ENCODE data around the gene FBXO3.

GRCh38 chr11:33722590-33723234 is 51.6 kb downstream of the FBXO3 start:
- no peak for TF ChIP-seq POLR2A (IDR thresholded peaks at IDR 0.05; ENCODE audit: low read depth, low read length)
- TF ChIP-seq POLR2AphosphoS5 (IDR thresholded peaks at IDR 0.05; ENCODE audit: low read depth, low read length): no peak
- TF ChIP-seq TAF1 (IDR thresholded peaks at IDR 0.05; ENCODE audit: borderline replicate concordance, low read depth, low read length): no peak
